Endodermal cell (in vitro differentiated cells): ENCODE data around the gene GRID1. TPM values are rescaled to one million over a fixed set of nuclear protein-coding genes. Genes with fewer than 3 reads are reported as not detected.

ENCODE experiments used
- DNase-seq: peaks from one replicate; pipeline ENCODE4 v3.0.0-alpha.2; 2017
- H3K27ac ChIP-seq: 2 replicates; pipeline ENCODE4 v1.5.1; 2013; ENCODE audit warnings: mild to moderate bottlenecking, low read depth, low read length, moderate library complexity
- H3K27me3 ChIP-seq: 2 replicates; pipeline ENCODE4 v1.6.1; 2013; ENCODE audit warnings: mild to moderate bottlenecking, low read length, moderate library complexity; ENCODE audit not compliant: insufficient read depth, control insufficient read depth, poor library complexity, severe bottlenecking
- H3K36me3 ChIP-seq: 2 replicates; pipeline ENCODE4 v1.7.0; 2013; ENCODE audit warnings: mild to moderate bottlenecking, low read length, moderate library complexity; ENCODE audit not compliant: control insufficient read depth, insufficient read depth
- H3K4me1 ChIP-seq: one replicate; pipeline ENCODE4 v1.7.0; 2013; ENCODE audit warnings: low read length; ENCODE audit not compliant: control insufficient read depth, insufficient read depth
- H3K4me3 ChIP-seq: 2 replicates; pipeline ENCODE4 v1.5.1; 2013; ENCODE audit warnings: mild to moderate bottlenecking, low read length, moderate library complexity
- H3K9ac ChIP-seq: 2 replicates; pipeline ENCODE4 v1.6.1; 2013; ENCODE audit warnings: mild to moderate bottlenecking, low read length, moderate library complexity; ENCODE audit not compliant: poor library complexity, severe bottlenecking; ENCODE audit errors: extremely low read depth
- H3K9me3 ChIP-seq: 2 replicates; pipeline ENCODE4 v1.6.1; 2013; ENCODE audit warnings: mild to moderate bottlenecking, low read length, moderate library complexity; ENCODE audit not compliant: control insufficient read depth
- H3K27ac Mint-ChIP-seq: 2 replicates; pipeline ENCODE4 v1.8.0; 2020; ENCODE audit warnings: mixed read lengths
- H3K27me3 Mint-ChIP-seq: 2 replicates; pipeline ENCODE4 v1.8.0; 2021; ENCODE audit warnings: mild to moderate bottlenecking, mixed read lengths; ENCODE audit not compliant: insufficient read depth
- H3K36me3 Mint-ChIP-seq: 2 replicates; pipeline ENCODE4 v1.8.0; 2020; ENCODE audit warnings: low read depth, mixed read lengths
- H3K4me1 Mint-ChIP-seq: 2 replicates; pipeline ENCODE4 v1.8.0; 2020; ENCODE audit warnings: mixed read lengths
- H3K4me3 Mint-ChIP-seq: 2 replicates; pipeline ENCODE4 v1.8.0; 2020; ENCODE audit warnings: mild to moderate bottlenecking, moderate library complexity, mixed read lengths
- H3K9me3 Mint-ChIP-seq: 2 replicates; pipeline ENCODE4 v1.8.0; 2020; ENCODE audit warnings: mild to moderate bottlenecking, mixed read lengths
- CTCF ChIP-seq: fragments of 200-600 bp; sonication (generic); conservative IDR thresholded peaks from 2 replicates; pipeline ENCODE4 v1.5.0; 2021; ENCODE audit warnings: antibody characterized with exemption, mild to moderate bottlenecking
- WGBS, 2 experiments: methylation state at CpG; one replicate each; pipeline versions ENCODE4 v1.1.5 to v1.1.7; 2013; ENCODE audit warnings: missing lambda C conversion rate in 2 of 2, mixed read lengths in 1 of 2; ENCODE audit not compliant: insufficient coverage in 1 of 2, insufficient read length in 1 of 2; 5-methylcytosine and 5-hydroxymethylcytosine counted together
- total RNA-seq, 2 donors: library from RNA; stranded (reverse); fragmentation: NEBNext Ultra II Directional in 1 of 2; extraction: Animal tissue kit (Norgen Biotek cat#: 25700) in 1 of 2; gene quantifications; 2 replicates in 1 of 2; 3 replicates in 1 of 2; pipeline ENCODE4 v1.2.1, GENCODE V29; 2021

GRID1 gene
- total RNA-seq, 2 donors from 2014 or later: 0.13 to 0.53 TPM

DNA sequence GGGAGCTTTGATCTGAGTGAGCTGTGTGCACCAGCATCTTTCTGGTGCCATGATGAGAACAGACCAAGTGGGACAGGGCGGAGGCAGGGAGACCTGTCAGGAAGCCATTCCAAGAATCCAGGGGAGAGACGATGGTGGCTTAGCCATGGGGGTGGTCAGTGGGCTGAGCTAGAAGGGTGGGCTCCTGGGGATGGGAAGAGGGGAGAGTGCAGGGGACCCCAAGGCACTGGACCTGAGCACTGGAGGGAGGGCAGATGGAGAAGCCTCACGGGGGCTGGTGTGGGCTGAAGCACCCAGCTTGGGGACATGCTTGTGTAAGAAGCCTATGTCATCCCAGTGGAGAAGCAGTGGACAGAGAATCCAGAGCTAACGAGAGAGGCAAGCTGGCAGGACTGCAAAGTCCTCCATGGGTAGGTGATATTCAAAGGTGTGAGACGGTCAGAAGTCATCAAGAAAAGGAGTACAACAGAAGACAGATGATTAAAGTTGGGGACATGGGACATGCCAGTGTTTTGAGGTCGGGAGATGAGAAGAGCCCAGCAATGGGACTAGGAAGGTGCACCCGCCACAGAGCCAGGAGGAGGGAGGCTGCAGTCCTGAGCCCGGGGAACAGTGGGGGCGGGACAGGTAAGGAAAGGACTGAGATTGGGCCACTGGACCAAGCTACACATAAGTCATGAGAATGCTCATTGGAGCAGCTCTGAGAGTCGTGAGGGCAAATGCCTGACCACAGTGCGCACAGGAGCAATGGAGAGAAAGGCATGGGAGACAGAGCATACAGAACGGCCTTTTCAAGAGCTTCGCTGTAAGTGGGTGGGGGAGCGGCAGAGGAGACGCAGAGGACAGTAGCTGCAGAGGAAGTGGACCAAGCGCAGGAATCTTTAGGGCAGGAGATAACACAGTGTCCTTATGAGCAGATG lies 72.0 kb downstream of the GRID1 start:
- no peaks in the 10 kb centered on the region for H3K36me3 Mint-ChIP-seq

GRCh38 chr10:86293396-86293791 lies 73.2 kb downstream of the GRID1 start:
- Histone ChIP-seq H3K9ac (no peak overlapping the region), H3K27ac (no peak overlapping the region), H3K4me1 (no peaks in the 10 kb centered on the region), H3K27me3 (no peaks in the 10 kb centered on the region), H3K9me3 (no peaks in the 10 kb centered on the region), H3K4me3 (no peak overlapping the region), H3K36me3 (no peaks in the 10 kb centered on the region)
- Mint-ChIP-seq H3K27ac (no peak overlapping the region), H3K9me3 (no peaks in the 10 kb centered on the region), H3K4me1 (no peaks in the 10 kb centered on the region), H3K27me3 (peaks cover 6% of the 10 kb centered on the region), H3K36me3 (no peaks in the 10 kb centered on the region), H3K4me3 (no peak overlapping the region)
- no peak for TF ChIP-seq CTCF
- 100% methylated on average over 1 of the region's 2 CpGs; no CpG with 5 or more reads in 1 of the 2 experiments for WGBS, 2 experiments
- DNase-seq: peak; percentile 39

More for the DNA sequence above, 72.0 kb downstream of the GRID1 start:
- H3K27ac ChIP-seq: no peak overlapping the region
- H3K9me3 Mint-ChIP-seq: no peaks in the 10 kb centered on the region
- H3K4me3 ChIP-seq: no peak overlapping the region
- DNase-seq: peak; percentile 32
- H3K9me3 ChIP-seq: no peaks in the 10 kb centered on the region
- 88 to 94% methylated on average over 13 to 16 of the region's 16 CpGs for WGBS, 2 experiments
- no peak for TF ChIP-seq CTCF
- H3K27me3 ChIP-seq: no peaks in the 10 kb centered on the region
- H3K27me3 Mint-ChIP-seq: peaks cover 6% of the 10 kb centered on the region
- no peak overlapping the region for H3K27ac Mint-ChIP-seq
- H3K4me1 Mint-ChIP-seq: no peaks in the 10 kb centered on the region
- no peak overlapping the region for H3K9ac ChIP-seq
- H3K4me3 Mint-ChIP-seq: no peak overlapping the region
- H3K36me3 ChIP-seq: no peaks in the 10 kb centered on the region
- H3K4me1 ChIP-seq: no peaks in the 10 kb centered on the region

DNA sequence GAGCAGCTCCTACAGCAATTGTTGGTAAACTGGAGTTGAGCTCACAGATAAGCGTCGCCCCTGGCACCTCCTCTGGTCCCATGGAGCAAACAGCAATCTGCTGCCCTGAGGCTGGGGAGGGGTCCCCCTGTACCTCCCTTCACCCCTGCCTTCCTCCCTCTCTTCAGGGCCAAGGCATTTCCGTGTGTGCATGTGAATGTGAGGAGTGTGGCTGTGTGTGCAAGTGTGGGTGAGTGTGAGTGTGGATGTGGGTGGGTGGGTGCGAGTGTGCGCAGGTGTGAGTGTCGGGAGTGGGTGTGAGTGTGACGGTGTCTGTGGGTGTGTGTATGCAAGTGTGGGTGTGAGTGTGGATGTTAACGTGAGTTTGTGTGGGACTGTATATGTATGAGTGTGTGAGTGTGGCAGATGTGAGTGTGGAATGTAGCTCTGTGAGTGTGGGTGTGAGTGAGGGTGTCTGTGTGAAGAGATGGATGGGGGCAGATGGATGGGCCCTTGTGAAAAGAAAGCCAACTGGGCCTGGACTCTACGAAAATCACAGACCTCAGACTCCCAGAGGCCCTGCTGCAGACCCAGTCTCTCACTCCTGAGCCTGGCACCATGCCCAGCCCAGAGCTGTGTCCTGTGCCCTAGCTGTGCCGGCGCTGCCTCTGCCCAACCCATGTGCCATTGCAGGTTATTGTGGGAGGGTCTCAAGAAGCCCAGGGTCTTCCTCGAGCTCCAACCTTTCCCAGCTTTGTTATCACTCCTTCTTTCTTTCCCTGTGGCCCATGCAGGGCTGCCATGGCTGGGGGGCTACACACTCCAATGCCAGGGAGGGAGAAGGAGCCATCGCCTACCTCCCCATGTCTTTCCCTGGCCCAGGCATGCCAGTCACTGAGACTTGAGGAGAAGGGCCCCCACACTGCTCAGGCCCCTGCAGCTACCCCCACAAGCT lies 73.9 kb downstream of the GRID1 start:
- WGBS, 2 experiments: 79 to 85% methylated on average over 3 to 12 of the region's 13 CpGs
- TF ChIP-seq CTCF: no peak

More for the DNA sequence above, 73.9 kb downstream of the GRID1 start:
- Mint-ChIP-seq H3K27me3 (peaks cover 6% of the 10 kb centered on the region), H3K9me3 (no peaks in the 10 kb centered on the region), H3K4me3 (no peak overlapping the region), H3K4me1 (no peaks in the 10 kb centered on the region), H3K27ac (no peak overlapping the region), H3K36me3 (no peaks in the 10 kb centered on the region)
- DNase-seq: peak; percentile 38
- H3K4me1 ChIP-seq: no peaks in the 10 kb centered on the region
- no peak overlapping the region for H3K4me3 ChIP-seq
- no peaks in the 10 kb centered on the region for H3K27me3 ChIP-seq
- no peak overlapping the region for H3K27ac ChIP-seq
- H3K36me3 ChIP-seq: no peaks in the 10 kb centered on the region
- no peaks in the 10 kb centered on the region for H3K9me3 ChIP-seq
- H3K9ac ChIP-seq: no peak overlapping the region
